GM18858 (cell line): ENCODE data around the gene SLC25A51.

Experiments
- ATAC-seq: cut with Tn5 transposase; IDR thresholded peaks from one replicate; pipeline ENCODE4 v1.9.1; 2021; ENCODE audit not compliant: unreplicated experiment

The SLC25A51 gene

DNA sequence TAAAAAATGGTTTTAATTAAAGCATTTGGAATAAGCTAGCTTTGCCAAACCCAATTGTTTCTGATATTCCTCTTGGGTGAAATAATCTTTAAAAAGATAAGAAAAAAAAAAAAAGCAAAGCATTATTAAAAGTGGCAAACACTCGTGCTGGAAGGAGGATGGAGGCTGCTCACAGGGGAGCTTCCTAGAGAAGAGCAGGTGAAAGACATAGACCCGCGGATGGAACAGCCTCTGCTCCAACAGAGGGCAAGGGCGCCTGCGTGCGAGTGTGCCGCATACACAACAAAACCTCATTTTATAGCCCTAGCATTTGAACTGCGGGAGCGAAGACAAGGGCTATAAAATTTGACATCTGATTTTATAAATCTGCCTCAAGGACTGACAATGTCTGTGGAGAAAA is 33.4 kb upstream of the SLC25A51 start:
- no peak for ATAC-seq

- ATAC-seq, result no peak
Measured at GRCh38 chr9:37936965-37937364, 33.0 kb upstream of the SLC25A51 start.

GRCh38 chr9:37936376-37936775 is 32.4 kb upstream of the SLC25A51 start:
- no peak for ATAC-seq

- ATAC-seq, result no peak
Measured at GRCh38 chr9:37935096-37935495, 31.2 kb upstream of the SLC25A51 start.

DNA sequence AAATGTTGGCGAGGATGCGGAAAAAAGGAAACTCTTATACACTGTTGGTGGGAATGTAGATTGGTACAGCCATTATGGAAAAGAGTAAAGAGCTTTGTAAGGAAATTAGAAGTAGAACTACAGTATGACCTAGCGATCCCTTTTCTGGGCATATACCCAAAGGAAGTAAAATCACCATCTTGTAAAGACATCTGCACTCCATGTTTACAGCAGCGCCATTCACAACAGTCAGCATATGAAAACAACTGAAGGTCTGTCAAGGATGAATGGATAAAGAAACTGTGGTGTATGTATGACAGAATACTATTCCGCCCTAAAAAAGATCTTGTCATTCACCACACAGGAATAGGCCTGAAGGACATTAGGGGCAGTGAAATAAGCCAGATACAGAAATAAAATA is 27.7 kb upstream of the SLC25A51 start:
- no peak for ATAC-seq

DNA sequence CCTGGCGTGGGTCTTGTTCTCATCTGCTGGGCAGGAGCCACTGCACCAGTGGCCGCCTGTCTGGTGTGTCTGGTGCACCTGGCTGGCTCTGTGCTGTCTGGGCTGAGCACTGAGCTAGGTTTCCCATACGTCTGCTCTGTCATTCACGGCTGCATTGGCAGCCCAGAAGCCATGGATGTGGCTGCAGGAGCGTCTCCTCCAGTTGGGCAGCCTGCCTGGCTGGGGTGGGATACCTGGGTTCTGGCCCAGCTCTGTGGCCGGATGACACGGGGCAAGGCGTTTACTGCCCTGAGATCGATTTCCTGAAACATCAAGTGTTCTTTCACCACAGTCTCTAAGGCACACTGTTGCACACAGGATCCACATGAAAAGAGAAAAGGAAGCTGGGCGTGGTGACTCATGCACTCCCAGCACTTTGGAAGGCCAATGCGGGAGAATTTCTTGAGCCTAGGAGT is 25.5 kb upstream of the SLC25A51 start:
- ATAC-seq, result no peak

- ATAC-seq, result no peak
Measured at GRCh38 chr9:37928552-37929430, 24.9 kb upstream of the SLC25A51 start.

GRCh38 chr9:37927601-37928551 is 23.9 kb upstream of the SLC25A51 start:
- no peak for ATAC-seq

DNA sequence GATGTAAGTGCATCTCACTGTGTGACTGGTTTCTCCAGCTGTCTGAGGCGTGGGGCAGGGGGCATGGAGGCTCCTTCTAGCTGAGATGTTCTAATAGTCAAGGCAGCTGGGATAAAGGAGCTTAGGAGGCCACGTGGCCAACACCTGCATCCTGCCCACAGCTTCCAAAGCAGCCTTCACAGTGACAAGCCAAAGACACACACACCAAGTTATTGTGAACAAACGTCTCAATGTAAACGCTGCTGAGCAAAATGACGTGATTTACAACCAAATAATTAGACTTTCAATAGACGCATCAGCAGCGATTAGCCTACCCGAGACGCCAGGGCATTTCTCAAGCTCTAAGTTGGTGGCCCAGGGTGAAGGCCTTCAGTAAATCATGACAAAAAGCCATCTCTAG is 23.2 kb upstream of the SLC25A51 start:
- no peak for ATAC-seq

GRCh38 chr9:37926737-37927118 is 22.8 kb upstream of the SLC25A51 start:
- ATAC-seq, result no peak

DNA sequence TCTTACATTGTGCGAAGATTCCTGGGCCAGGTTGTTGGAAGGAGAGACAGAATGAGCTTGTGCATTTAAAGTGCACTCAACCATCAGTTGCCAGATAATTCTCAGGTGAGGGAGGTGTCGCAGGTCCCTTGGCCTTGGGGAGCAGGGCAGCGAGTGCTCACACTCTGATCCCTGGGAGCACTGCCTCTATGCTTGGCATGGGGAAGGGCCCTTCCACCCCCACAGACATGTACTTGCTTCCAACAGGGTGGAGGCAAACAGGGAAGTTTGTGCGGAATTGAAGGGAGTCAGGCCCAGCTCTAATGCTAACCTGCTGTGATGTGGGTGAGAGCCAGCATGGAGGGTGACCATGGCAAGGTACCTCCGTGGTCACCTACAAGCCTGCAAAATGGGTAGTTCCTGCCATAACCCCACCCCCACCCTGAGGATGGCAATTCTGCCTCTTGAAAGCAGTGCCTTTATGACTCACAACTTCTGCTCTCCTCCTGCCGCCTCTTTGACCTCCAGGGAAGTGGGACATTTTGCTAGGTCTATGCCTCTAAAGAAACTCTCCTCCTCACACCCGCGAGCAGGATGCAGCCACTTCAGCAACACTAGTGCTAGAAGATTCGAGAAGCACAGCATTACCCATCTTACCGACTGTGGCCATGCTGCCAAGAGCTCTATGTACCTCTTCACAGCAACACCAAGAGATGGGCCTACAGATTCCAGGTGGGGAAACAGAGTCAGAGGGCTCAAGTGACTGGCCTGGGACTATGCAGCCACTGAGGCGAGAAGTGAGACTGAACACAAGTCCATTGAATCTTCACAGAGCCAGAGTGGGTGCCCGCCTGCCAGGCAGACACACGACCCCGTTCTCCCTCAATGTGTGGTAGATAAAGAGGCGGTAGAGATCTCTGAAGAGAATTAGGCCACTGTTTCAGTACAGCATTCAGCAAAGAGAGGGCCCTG is 22.1 kb upstream of the SLC25A51 start:
- no peak for ATAC-seq

- no peak for ATAC-seq
Measured at GRCh38 chr9:37925006-37925405, 21.1 kb upstream of the SLC25A51 start.

DNA sequence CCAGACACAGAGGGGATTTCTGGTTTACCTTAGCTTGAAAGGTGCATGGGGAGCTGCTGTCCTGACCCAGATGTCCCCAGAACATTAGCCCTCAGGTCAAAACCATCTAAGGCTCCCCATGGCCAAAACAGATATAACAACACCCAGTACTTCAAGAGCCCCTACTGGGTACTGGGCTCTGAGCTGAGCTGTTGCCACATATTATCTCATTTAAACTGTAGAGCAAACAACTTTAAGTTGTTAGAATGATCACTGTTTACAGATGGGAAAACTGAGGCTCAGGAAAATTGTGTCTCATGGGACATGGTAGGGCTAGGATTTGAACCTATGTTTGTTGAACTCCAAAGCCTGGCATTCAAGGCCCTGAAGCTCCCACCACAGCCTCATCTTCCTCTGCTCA is 20.6 kb upstream of the SLC25A51 start:
- ATAC-seq, result no peak

- no peak for ATAC-seq
Measured at GRCh38 chr9:37923796-37924427, 20.0 kb upstream of the SLC25A51 start.

- ATAC-seq, result no peak
Measured at GRCh38 chr9:37923118-37923795, 19.3 kb upstream of the SLC25A51 start.

GRCh38 chr9:37922363-37923117 is 18.6 kb upstream of the SLC25A51 start:
- no peak for ATAC-seq

- ATAC-seq, result no peak
Measured at GRCh38 chr9:37921546-37922300, 17.8 kb upstream of the SLC25A51 start.

GRCh38 chr9:37921168-37921510 is 17.2 kb upstream of the SLC25A51 start:
- ATAC-seq, result no peak
